Measurements from ENCODE around the gene SNUPN. TPM values are rescaled to one million over a fixed set of nuclear protein-coding genes. Genes with fewer than 3 reads are reported as not detected.

The SNUPN gene
- total RNA-seq, 1 experiment from 2014 or later = 34.6 TPM

DNA sequence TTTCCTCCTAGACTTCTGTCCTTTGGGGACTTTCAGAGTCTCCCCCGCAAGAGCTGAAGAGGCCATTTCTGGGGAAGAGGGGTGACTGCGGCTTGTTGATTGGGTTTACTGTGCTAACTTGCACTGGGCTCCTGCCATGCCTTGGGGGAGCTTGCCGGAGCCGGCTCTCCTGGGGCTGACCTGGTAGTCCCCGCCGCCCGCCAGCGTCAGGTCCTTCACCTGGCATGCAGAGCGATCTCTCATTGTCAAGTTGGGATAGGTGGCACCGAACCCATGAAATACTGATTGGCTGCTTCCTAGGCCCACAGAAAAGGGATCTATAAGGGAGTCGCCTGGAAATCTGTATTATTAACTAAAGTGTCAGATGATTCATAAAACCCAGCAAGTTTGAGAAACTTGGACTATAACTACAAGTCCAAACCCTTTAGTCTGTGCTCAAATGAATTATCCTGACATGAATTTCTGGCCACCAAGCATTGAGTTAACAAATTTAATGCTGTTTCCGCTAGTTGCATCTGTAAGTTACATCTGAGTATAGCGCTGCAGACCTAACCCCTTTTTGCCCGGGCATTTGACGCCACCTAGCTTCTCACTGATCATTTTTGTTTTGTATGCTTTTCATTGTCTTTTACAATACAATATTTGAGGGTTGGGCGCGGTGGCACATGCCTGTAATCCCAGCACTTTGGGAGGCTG lies 15.1 kb upstream of the SNUPN start:
- BruUV-seq (replicated peaks) = TSS peak; percentile 92
- intact Hi-C loops (cut with micrococcal nuclease; ENCODE audit: unreplicated experiment) = loop anchor here (1.0 to 5.0 kb wide), 2 partner anchors 188 to 272 kb away; partner anchors contain the start of genes MAN2C1 and SIN3A
- peaks cover 9% of the 10 kb centered on the region for H3K36me3 ChIP-seq (ENCODE audit: insufficient read depth, low read length, poor library complexity, severe bottlenecking)
- no peaks in the 10 kb centered on the region for H3K9me3 ChIP-seq (ENCODE audit: low read depth, low read length, poor library complexity, severe bottlenecking)
- peak overlapping the region; percentile 88 for H3K27ac ChIP-seq (ENCODE audit: low read depth, low read length, poor library complexity, severe bottlenecking)
- peaks cover 15% of the 10 kb centered on the region for H3K4me1 ChIP-seq (ENCODE audit: insufficient read depth, low read length, poor library complexity, severe bottlenecking)
- CTCF ChIA-PET = interaction anchor here (0.7 to 2.8 kb wide), 4 partner anchors 9 to 273 kb away, joined by 3 to 13 read pairs (median 4); partner anchors contain the start of gene MAN2C1
- no peaks in the 10 kb centered on the region for H3K27me3 ChIP-seq (replicated peaks; ENCODE audit: insufficient read depth, low read depth, low read length, poor library complexity)
- POLR2A ChIA-PET (ENCODE audit: low non-redundant PET) = interaction anchor here (0.5 to 0.7 kb wide), 2 partner anchors 27 to 189 kb away, joined by 4 to 11 read pairs; partner anchors contain the start of gene SIN3A
- peak overlapping the region; percentile 75 for H3K4me3 ChIP-seq (ENCODE audit: low read depth, low read length, poor library complexity, severe bottlenecking)
- peak; percentile 85 for DNase-seq (ENCODE audit: low spot score)
- TF ChIP-seq EZH2 (IDR thresholded peaks at IDR 0.05; ENCODE audit: borderline replicate concordance, low read depth, low read length, poor library complexity, severe bottlenecking) = no peak
- TF ChIP-seq CTCF (conservative IDR thresholded peaks at IDR 0.05; ENCODE audit: low read depth, low read length) = peak; percentile 62

- CTCF ChIA-PET = interaction anchor here (1.0 to 2.8 kb wide), 2 partner anchors 264 to 272 kb away, joined by 3 to 13 read pairs; partner anchors contain the start of gene MAN2C1
- Histone ChIP-seq H3K27me3 (replicated peaks; ENCODE audit: insufficient read depth, low read depth, low read length, poor library complexity) (no peaks in the 10 kb centered on the region), H3K9me3 (ENCODE audit: low read depth, low read length, poor library complexity, severe bottlenecking) (no peaks in the 10 kb centered on the region), H3K27ac (ENCODE audit: low read depth, low read length, poor library complexity, severe bottlenecking) (peak within 1 kb of the TSS; percentile 88), H3K4me3 (ENCODE audit: low read depth, low read length, poor library complexity, severe bottlenecking) (peak within 1 kb of the TSS; percentile 75), H3K36me3 (ENCODE audit: insufficient read depth, low read length, poor library complexity, severe bottlenecking) (peaks cover 9% of the 10 kb centered on the region), H3K4me1 (ENCODE audit: insufficient read depth, low read length, poor library complexity, severe bottlenecking) (peaks cover 15% of the 10 kb centered on the region)
- peak; percentile 99 for DNase-seq (ENCODE audit: low spot score)
- POLR2A ChIA-PET (ENCODE audit: low non-redundant PET) = interaction anchor here (0.6 kb wide), 1 partner anchor 132 kb away, joined by 28 read pairs; no protein-coding TSS in a partner anchor
- TF ChIP-seq CTCF (conservative IDR thresholded peaks at IDR 0.05; ENCODE audit: low read depth, low read length) = no peak
- no peak for TF ChIP-seq EZH2 (IDR thresholded peaks at IDR 0.05; ENCODE audit: borderline replicate concordance, low read depth, low read length, poor library complexity, severe bottlenecking)
- intact Hi-C loops (cut with micrococcal nuclease; ENCODE audit: unreplicated experiment) = loop anchor here (5.0 kb wide), 1 partner anchor 188 kb away; the partner anchor contains the start of gene SIN3A
- no TSS peak for BruUV-seq (replicated peaks)
Observed at GRCh38 chr15:75639709-75640482, 14.4 kb upstream of the SNUPN start, which contains the start of gene IMP3. IMP3 (minus strand) TSS chr15:75640224; CDS start chr15:75640168, 56 bp downstream.

DNA sequence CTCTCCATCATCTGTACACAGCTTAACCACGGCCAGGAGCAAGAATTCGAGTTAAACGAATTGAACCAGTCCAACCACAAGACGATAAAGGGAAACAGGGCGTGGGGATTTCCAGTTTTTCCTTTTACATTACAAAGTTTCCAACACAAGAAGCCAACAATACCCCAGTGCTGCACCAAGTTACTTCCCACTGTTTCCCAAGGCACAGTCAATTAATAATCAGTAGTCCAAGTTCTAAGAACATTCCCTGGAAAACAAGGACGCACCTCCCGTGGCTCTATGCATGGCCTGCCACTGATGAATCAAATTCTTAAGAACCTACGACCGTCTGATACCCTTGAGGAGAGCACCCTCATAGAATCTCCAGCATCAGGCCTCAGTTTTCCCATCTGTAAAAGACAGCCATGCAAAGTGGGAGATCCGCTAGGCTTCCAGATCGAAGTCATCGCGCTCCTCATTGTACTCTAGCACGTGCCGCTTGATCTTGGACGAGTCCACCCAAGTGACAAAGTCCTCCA lies 13.7 kb upstream of the SNUPN start:
- no peak for DNase-seq (ENCODE audit: low spot score)
- Histone ChIP-seq H3K27ac (ENCODE audit: low read depth, low read length, poor library complexity, severe bottlenecking) (peak overlapping the region; percentile 88), H3K9me3 (ENCODE audit: low read depth, low read length, poor library complexity, severe bottlenecking) (no peaks in the 10 kb centered on the region), H3K27me3 (replicated peaks; ENCODE audit: insufficient read depth, low read depth, low read length, poor library complexity) (no peaks in the 10 kb centered on the region), H3K4me3 (ENCODE audit: low read depth, low read length, poor library complexity, severe bottlenecking) (peak overlapping the region; percentile 75), H3K4me1 (ENCODE audit: insufficient read depth, low read length, poor library complexity, severe bottlenecking) (peaks cover 15% of the 10 kb centered on the region), H3K36me3 (ENCODE audit: insufficient read depth, low read length, poor library complexity, severe bottlenecking) (peaks cover 9% of the 10 kb centered on the region)
- BruUV-seq (replicated peaks) = TSS peak; percentile 74
- TF ChIP-seq EZH2 (IDR thresholded peaks at IDR 0.05; ENCODE audit: borderline replicate concordance, low read depth, low read length, poor library complexity, severe bottlenecking) = no peak
- TF ChIP-seq CTCF (conservative IDR thresholded peaks at IDR 0.05; ENCODE audit: low read depth, low read length) = no peak
- ChIA-PET POLR2A (ENCODE audit: low non-redundant PET) (interaction anchor here (0.6 kb wide), 1 partner anchor 132 kb away, joined by 28 read pairs; no protein-coding TSS in a partner anchor), CTCF (interaction anchor here (1.0 to 2.8 kb wide), 2 partner anchors 263 to 271 kb away, joined by 3 to 13 read pairs; partner anchors contain the start of gene MAN2C1)
- intact Hi-C loops (cut with micrococcal nuclease; ENCODE audit: unreplicated experiment) = no loop called here

Measured in A673 (cell line).